H1 (cell line): ENCODE data around the gene TWIST1.

ENCODE experiments used
- EZH2 ChIP-seq: fragments of 200-600 bp; sonication (generic); IDR thresholded peaks from 2 replicates; pipeline ENCODE4 v1.7.1; 2012; ENCODE audit warnings: low read depth, mild to moderate bottlenecking, moderate library complexity, low read length, inconsistent platforms; ENCODE audit not compliant: severe bottlenecking
- MAFK ChIP-seq: IDR thresholded peaks from 2 replicates; pipeline ENCODE4 v1.6.1; 2012; ENCODE audit warnings: low read depth, mild to moderate bottlenecking, improper control_type of control experiment, low read length
- MAX ChIP-seq: IDR thresholded peaks from 2 replicates; pipeline ENCODE4 v1.6.1; 2012; ENCODE audit warnings: inconsistent platforms

- peak; percentile 49 for TF ChIP-seq EZH2
- TF ChIP-seq MAX: no peak
- no peak for TF ChIP-seq MAFK
Measured at GRCh38 chr7:19110026-19110730, 7.3 kb downstream of the TWIST1 start.
